ENCODE results near the gene DMRT1.

Gene DMRT1

GRCh38 chr9:974031-974995 lies 132.8 kb downstream of the DMRT1 start:
- no peak overlapping the region for H3K4me3 ChIP-seq (ENCODE audit: low read depth, low read length)

GRCh38 chr9:974996-975739 lies 133.7 kb downstream of the DMRT1 start:
- DNase-seq (ENCODE audit: low read depth) = no peak
- no peak overlapping the region for H3K4me3 ChIP-seq (ENCODE audit: low read depth, low read length)
- no peak for TF ChIP-seq MYC (IDR thresholded peaks at IDR 0.05; ENCODE audit: low read depth, low read length)
- no peak for TF ChIP-seq CTCF (IDR thresholded peaks at IDR 0.05; ENCODE audit: low read depth, low read length)
- no peak for TF ChIP-seq MAX (IDR thresholded peaks at IDR 0.05; ENCODE audit: low read depth, low read length)
- no peak for TF ChIP-seq POLR2A (IDR thresholded peaks at IDR 0.05; ENCODE audit: extremely low read depth, insufficient read length)

More at GRCh38 chr9:974031-974995, 132.8 kb downstream of the DMRT1 start:
- TF ChIP-seq MYC (IDR thresholded peaks at IDR 0.05; ENCODE audit: low read depth, low read length) (no peak), MAX (IDR thresholded peaks at IDR 0.05; ENCODE audit: low read depth, low read length) (no peak), POLR2A (IDR thresholded peaks at IDR 0.05; ENCODE audit: extremely low read depth, insufficient read length) (no peak), CTCF (IDR thresholded peaks at IDR 0.05; ENCODE audit: low read depth, low read length) (no peak)
- DNase-seq (ENCODE audit: low read depth) = no peak

GRCh38 chr9:975740-976257 lies 134.3 kb downstream of the DMRT1 start:
- no peak overlapping the region for H3K4me3 ChIP-seq (ENCODE audit: low read depth, low read length)
- no peak for DNase-seq (ENCODE audit: low read depth)
- TF ChIP-seq CTCF (IDR thresholded peaks at IDR 0.05; ENCODE audit: low read depth, low read length) (no peak), MYC (IDR thresholded peaks at IDR 0.05; ENCODE audit: low read depth, low read length) (no peak), MAX (IDR thresholded peaks at IDR 0.05; ENCODE audit: low read depth, low read length) (no peak), POLR2A (IDR thresholded peaks at IDR 0.05; ENCODE audit: extremely low read depth, insufficient read length) (no peak)

- no peak within 1 kb of the TSS for H3K4me3 ChIP-seq (ENCODE audit: low read depth, low read length)
- no peak for TF ChIP-seq MYC (IDR thresholded peaks at IDR 0.05; ENCODE audit: low read depth, low read length)
Measured at GRCh38 chr9:976258-976942, 134.9 kb downstream of the DMRT1 start, which contains the start of gene DMRT3. Gene DMRT3, plus strand, starts transcription at chr9:976655. Its CDS starts 347 bp downstream, at chr9:977002.

GRCh38 chr9:976943-977837 lies 135.7 kb downstream of the DMRT1 start:
- TF ChIP-seq MYC (IDR thresholded peaks at IDR 0.05; ENCODE audit: low read depth, low read length) (no peak), CTCF (IDR thresholded peaks at IDR 0.05; ENCODE audit: low read depth, low read length) (no peak), MAX (IDR thresholded peaks at IDR 0.05; ENCODE audit: low read depth, low read length) (no peak), POLR2A (IDR thresholded peaks at IDR 0.05; ENCODE audit: extremely low read depth, insufficient read length) (no peak)
- H3K4me3 ChIP-seq (ENCODE audit: low read depth, low read length) = no peak overlapping the region

More at GRCh38 chr9:976258-976942, 134.9 kb downstream of the DMRT1 start, which contains the start of gene DMRT3:
- DNase-seq (ENCODE audit: low read depth) = peak; percentile 36

More at GRCh38 chr9:976943-977837, 135.7 kb downstream of the DMRT1 start:
- no peak for DNase-seq (ENCODE audit: low read depth)
